GM18499 (cell line): ENCODE measurements around the gene NRXN3.

Source experiments
- ATAC-seq: cut with Tn5 transposase; IDR thresholded peaks from one replicate; pipeline ENCODE4 v1.9.1; 2021; ENCODE audit warnings: moderate number of reproducible peaks; ENCODE audit not compliant: insufficient read depth, unreplicated experiment

The NRXN3 gene

DNA sequence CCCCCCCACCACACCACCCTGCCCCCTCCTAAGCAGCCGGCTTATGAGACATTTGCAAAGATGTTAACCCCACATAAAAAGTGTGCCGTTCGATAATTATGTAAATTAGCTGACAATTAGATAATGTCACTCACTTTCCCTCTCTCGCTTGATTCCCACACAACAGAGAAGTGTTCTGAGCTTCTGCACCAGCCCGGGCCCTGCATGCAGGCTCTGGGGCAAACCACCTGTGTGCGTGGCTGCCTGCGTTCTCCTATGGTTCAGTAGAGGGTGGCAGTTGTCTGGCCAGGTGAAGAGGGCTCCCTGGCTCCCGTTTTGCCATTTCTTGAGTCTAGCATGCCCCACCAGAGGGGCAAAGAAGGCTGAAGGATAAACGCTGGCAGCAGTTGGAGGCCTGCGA, 68.0 kb downstream of the NRXN3 start:
- no peak for ATAC-seq

DNA sequence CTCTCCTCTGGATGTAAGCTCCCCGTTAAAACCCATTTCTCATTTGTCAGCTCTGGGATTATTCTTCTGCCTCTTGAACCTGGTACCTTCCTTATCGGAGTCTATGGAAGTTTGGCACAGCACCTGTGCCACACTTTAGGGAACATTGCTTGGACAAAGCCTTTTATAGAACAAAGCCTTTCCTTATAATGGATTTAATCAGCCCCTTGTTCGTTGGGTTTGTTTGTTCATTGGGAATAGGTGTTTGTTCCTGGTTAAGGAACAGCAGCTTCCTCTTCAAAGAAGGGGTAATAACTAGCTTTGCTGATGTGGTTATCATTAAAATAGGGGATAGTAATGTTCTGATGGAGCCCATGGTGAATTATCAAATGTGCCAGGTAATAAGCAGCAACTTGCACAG, 70.4 kb downstream of the NRXN3 start:
- ATAC-seq, result no peak

DNA sequence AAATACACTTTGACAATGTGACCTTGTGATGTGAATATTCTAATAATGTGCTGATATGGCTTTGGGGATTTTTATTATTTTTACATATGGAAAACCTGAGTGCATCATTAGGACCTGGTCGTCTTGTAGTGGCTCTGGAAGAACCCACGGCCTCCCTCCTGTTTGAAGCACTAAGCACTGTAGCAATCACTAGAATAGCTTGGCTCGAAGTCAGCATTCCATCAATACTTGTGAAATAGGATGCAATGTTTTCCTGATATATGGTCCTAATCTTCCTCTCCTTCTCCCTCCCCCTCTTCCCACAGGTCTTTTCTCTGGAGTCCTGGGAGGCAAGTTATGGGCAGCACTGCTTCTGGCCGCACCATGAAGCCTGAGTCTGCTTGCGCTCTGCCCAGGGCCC, 71.9 kb downstream of the NRXN3 start:
- ATAC-seq, result no peak

DNA sequence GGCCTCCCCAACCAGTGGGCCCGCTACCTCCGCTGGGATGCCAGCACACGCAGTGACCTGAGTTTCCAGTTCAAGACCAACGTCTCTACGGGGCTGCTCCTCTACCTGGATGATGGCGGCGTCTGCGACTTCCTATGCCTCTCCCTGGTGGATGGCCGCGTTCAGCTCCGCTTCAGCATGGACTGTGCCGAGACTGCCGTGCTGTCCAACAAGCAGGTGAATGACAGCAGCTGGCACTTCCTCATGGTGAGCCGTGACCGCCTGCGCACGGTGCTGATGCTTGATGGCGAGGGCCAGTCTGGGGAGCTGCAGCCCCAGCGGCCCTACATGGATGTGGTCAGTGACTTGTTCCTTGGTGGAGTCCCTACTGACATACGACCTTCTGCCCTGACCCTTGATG, 73.0 kb downstream of the NRXN3 start:
- no peak for ATAC-seq

DNA sequence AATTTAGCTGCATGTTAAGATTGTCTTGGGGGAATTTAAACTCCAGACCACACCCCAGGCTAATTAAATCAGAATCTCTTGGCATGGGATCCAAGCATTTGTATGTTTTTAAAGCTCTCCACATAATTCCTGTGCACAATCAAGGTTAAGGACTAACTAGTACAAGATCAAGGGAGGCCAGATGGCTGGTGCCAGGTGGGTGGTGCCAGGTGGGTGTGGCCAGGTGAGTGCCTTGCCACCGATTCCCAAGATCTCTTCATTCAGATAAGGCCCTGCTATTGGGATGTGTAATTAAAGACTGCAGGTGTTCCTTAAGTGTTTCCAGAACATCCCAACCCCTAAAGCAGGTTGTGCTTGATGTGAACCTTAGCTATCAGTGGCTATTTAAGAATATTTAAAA, 75.1 kb downstream of the NRXN3 start:
- no peak for ATAC-seq

DNA sequence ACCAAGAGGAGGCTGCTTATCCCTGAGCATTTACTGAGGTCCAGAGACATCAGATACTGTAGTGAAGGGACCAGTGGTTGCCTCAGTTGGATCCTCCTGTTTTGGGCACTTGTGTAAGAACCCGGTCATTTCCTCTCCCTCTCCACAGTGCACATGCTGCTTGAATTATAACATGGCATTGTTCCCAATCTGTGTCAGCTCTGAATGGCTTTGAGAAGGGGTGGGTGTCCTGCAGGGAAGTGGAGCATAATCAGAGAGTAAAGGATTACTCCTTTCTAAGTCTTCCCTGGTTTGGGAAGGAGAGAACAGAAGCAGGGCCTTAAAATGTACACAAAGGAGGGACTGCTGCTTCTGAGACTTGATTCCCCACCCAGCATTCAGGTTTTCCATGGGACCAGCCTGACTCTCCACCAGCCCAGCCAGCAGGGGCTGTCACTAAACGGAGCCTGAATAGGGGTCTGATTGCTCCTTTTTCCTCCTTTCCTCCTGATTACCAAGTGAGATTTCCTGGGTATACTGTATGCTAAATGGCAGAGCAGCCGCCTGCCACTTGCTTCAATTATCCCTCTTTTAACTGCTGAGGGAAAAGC, 78.4 kb downstream of the NRXN3 start:
- no peak for ATAC-seq

DNA sequence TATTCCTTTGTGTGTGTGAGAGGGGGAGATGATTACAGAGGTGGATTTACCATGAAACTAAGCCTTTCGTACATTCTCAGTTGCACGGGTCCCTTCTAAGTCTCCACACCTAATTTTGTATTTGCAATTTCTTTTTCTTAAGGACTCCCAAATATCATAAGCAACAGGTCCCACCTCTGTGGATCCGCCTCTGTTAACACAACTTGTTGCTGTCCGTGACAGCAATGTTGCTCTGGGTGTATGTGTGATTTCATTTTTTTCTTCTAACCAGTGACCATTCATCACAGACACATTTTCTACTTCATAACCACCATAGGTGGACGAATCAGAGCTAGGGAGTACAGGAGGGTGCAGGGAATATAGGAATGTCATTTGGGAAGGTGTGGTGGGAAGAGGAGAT, 81.1 kb downstream of the NRXN3 start:
- ATAC-seq, result no peak

DNA sequence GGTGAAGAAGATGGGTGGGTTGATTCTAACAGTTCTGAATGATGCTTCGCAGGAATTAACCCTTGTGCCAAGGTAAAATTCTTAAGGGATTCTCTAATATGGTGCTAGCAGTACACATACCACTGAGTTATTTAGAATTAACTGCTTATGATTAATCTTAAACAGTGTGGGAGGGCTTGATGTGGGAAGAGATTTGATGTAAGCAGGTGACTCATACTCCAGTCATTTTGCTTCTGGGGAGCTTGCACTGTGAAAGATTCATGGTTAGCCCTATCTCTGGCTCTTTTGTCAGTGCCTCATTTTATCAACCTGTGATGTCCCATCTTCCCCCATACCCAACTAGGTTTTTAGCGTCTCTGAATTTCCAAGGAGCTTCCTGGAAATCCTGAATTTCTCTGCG, 83.8 kb downstream of the NRXN3 start:
- ATAC-seq, result no peak

DNA sequence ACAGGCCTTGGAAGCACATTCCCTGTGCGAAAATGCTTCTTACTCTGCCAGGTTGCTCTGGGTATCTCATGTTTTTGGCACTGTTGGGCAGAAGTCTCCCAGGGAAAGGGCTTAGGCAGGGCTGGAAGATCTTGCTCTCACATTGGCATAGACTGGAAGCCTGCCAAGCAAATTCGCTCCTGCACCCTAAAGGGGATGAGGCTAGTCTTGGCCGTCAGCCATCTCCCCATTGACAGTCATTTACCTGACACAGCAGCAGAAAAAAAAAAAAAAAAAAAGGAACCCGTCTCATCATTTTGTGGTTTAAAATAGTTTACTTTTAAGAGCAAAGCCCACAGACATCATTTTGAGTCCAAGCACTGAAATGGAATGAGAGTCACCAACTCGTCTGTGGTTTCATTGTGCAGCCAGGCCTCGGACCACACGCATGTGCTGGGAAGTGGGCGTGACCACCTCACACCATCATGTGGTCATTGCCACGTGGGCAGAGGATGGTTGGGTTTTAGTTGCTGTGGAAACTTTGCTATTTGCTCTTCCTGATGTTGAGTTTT, 84.8 kb downstream of the NRXN3 start:
- ATAC-seq, result no peak

DNA sequence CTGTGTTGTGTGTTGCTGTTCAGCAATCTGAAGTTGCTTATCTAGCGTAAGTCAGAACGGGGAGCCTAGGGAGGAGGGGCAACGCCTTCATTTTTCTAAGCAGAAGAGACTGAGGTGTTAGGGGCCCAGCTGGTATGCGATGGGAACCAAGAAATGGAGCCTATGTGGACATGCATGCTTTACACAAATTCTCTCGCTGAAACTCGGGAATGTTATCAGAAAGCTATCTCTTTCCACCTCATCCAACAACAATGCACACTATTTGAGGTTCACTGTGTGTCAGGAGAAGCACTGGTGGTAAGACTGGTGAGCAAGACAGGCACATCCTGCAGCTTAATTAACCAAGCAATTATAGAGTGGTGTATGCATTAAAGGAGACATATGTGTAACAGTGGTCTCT, 89.7 kb downstream of the NRXN3 start:
- no peak for ATAC-seq

DNA sequence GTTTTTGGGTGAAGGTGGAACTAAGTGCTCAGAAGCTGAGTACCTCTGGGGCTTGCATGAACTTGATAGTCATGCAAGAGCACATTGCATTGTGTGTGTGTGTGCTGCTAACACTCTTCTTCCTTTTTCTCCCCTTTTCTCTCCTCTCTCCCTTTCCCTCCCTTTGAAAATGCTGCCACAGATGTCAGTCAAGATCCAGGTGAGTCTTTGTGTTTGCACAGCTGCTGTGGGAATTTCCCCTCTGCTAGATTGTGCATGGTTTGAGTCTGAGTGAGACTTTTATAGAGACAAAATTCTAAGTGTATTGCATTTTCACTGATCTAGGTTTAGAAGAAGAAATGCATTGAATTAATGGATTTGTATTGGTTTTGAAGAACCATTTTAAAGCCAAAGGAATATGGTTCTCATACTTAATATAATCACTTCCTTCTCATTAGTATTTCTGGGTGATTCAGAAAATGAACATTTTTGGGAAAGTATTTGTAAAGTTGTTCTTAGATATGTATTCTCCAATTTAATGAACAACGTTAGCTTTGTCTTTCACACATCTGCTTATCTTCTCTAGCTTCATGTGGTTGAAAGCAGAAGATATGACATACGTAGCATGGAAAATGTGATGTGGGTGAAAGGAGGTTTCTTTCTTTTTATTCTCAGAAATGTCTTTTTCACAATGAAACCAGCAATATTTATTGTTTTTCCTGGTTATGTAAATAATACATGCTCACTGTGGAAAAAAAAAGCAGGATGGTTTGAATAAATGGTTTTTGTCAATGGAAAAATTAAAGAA, 108.5 kb downstream of the NRXN3 start:
- no peak for ATAC-seq

DNA sequence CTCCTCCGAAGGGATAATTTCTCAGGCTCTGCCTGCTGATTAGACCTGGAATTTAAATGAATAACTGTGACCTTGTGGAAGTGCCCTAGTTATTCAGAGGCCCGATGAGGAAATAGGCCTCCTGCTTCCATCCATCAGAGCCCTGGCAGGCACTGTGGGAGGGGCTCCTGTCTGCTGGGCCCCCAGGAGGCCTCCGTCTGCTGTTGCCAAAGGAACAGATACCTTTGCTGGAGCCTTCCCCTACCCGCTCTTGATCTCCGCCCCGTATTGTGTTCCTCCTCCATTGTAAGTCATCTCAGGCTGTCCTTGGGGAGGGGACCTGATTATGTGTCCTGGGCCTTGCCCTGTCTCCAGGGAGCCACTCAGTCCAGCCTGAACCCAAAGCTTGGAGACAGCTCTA, 112.3 kb downstream of the NRXN3 start:
- ATAC-seq, result no peak

DNA sequence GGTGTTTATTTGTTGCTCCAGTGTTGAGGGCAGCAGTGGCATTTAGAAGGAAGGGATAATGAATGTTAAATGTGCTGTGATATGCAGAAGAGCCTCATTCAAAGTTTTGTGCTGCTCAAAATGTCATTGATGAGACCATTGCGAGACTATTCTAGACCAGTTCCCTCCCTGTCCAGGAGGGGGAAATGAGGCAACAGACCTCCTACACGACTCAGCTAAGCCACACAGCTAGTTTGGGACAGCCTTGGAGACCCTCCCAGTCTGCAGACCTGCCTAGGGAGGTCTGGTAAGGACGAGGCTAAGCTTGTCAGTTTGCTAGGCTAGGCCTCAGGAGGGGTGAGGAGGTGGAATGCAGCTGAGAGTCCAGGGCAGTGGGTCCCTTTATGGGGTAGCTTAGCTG, 116.0 kb downstream of the NRXN3 start:
- no peak for ATAC-seq

DNA sequence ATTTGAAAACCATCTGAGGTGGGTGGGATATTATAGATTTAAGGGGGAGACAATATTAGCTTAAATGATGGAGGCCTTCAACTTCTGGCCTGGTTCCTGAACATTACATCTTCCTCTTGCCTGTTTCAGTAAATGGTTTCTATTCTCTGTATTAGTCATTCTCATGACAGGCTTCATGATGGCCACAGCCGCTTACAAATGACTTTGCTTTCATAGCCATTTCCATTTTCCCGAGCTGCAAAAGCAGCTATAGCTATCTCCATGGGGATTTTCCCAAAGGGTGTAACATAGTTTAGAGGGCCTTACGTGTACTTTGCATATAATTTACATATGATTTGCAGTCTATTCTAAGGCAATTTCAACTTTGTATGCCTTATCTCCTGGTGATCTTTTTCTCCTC, 121.8 kb downstream of the NRXN3 start:
- peak; percentile 80 for ATAC-seq

DNA sequence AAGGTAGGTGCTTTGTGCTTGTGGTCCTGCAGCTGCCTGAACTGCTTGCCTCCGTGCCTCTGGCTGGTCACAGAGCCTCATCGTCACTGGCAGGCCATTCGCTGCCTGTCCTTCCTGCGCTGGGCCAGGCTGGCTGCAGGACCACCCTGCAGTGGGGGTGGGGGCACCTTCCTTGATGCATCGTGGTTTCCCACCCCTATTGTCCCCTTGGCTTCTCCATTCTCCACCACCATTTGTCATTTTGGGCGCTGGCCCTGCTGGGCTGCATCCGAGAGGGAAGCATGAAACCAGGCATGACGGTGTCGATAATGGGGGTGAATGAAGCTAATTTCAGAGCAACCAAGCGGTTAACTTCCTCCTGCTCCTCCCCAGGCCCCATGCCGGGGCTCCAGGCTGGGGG, 127.7 kb downstream of the NRXN3 start:
- no peak for ATAC-seq

DNA sequence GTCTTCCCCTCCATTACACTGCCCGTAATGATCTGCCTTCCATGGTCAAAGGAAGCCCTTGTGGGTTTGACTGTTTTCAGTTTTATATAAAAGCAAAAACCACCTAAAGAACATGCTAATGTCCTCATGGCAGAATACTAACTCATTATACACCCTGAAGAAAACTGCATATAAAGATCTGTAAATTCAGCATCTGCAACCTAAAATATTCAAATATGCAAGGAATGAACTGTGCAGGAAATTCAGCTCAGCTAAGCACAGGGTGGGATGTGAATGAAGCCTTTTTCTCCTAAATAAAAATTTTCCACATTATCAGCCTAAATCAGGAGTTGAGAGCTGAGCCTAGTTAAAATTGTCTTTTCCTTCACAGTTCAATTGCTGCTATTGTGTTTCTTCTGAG, 128.1 kb downstream of the NRXN3 start:
- no peak for ATAC-seq

DNA sequence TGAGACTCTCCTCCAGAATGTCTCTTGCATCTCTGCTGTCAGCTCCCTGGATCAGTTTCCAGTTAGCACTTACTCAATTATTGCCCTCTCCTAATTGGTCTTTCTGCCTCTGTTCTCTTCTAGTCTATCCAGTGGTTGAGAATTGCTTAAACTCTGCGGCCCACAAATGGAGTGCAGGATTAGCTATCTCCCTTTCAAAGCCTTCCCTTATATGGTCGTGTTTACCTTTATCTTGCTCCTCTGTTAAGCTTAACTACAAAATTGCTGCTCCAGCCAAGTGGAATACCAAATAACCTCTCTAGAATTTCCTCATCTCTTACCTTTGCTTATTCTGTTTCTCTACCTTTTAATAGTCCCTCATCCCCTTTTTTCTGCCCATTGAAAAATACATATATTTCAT, 132.7 kb downstream of the NRXN3 start:
- no peak for ATAC-seq

DNA sequence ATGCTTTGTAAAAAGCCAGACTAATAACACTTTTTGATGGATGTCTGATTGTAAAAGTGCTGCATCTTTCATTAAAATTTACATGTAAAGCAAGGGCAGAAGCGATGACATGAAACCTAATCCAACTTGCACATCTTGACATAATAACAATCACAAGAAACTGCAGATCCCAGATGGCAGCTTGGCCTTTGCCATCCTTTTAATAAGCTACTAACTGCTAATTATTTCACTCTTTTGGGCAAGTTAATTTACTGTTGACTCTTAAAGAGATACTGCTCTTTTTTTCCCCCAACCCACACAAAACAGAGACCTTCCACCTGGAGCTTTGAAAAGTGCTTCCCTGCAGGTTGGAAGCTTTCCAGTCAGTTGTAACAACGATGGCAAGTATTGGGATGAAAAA, 137.5 kb downstream of the NRXN3 start:
- ATAC-seq, result no peak

DNA sequence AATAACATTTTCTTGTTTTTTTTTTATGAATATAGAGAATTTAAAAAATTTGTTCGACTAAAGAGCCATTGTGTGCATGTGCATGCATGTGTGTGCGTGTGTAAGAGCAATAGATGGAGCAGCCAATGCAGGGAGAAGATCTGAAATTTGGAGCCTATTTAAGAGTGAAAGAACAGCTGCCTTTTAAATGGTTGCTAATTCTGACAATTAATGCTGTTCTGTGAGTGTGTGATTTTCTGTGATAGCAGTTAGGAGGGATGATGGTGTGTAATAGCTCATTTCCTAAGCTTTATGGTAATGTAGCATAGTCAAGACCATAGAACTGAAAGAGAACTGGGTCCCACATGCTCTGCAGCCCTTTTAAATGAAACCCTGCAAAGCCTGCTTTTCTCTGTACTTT, 137.9 kb downstream of the NRXN3 start:
- ATAC-seq, result no peak

DNA sequence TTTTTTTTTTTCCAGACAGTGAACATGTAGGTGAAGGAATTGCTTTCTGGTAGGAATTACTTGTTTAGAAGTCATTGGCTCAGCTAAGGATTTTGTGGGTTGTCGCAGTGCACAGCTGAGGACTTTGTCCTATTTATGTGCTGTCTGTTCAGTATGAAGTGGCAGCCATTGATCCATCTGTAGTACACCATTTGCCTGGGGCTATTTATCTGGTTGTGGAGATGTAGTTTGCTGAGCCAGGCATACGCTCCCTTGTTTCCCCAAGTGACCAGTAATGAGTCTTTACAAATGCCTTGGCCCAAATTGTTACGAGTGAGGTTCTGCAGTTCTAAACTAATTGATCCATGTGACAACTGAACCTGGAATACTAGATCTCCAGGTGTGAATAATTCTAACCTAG, 140.1 kb downstream of the NRXN3 start:
- ATAC-seq, result no peak

DNA sequence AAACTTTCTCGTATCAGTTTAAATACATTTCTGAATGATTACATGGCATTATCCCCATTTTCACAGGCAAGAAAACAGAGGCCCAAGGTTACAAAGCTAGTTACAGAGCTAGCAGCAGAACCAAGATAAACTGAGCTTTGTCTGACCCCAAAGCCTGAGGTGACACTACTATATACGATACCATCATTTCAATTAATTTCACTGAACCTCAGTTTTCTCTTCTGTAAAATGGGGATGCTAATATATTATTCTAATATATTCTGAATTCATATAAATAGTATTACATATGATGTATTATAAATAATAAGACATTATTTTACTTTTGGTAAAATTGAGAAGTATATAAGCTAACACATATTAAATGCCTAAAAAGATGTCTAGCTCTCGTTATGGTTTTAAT, 143.3 kb downstream of the NRXN3 start:
- no peak for ATAC-seq

DNA sequence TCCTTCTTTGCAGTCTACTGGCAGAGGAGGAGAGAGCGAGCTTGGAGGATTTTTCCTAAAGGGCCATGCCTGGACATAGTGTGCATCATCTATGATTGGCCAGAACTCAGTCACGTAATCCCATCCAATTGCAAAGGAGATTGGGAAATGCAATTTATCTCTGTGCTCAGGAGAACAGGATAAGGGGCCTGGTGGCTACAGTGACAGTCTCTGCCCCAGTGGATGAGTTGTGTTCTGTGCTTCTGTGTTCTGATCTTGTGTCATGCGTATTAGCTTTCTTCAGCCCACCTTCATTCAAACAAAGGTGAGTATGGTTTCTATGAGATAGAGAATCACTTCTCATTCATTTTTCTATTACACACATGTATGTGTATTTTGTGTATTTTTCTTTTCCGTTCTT, 144.3 kb downstream of the NRXN3 start:
- no peak for ATAC-seq
